CD4-positive, alpha-beta T cell (primary cell): Measurements from ENCODE around the gene GUCA2A. TPM values are rescaled to one million over a fixed set of nuclear protein-coding genes. Genes with fewer than 3 reads are reported as not detected.

ENCODE experiments used
- ATAC-seq: fragments of 200-7000 bp; cut with Tn5 transposase; one replicate; pipeline ENCODE4 v1.10.0; 2022; ENCODE audit warnings: mild to moderate bottlenecking; ENCODE audit not compliant: poor library complexity
- CTCF ChIA-PET: fragments of 350-600 bp; sonication (Branson Sonifier 250); formaldehyde crosslinking; loops from one replicate; lab custom pipeline; 2021; ENCODE audit warnings: antibody characterized with exemption, inconsistent platforms; lab: Charles Lee
- POLR2A ChIA-PET: fragments of 350-600 bp; sonication (Branson Sonifier 250); formaldehyde crosslinking; loops from one replicate; lab custom pipeline; 2021; ENCODE audit warnings: antibody characterized with exemption, inconsistent platforms; lab: Charles Lee
- DNase-seq, 14 experiments: peaks; one replicate each; pipeline ENCODE4 v3.0.0-alpha.2; 2013 to 2020; ENCODE audit warnings: mixed read lengths in 2 of 14
- H3K27ac ChIP-seq, 2 donors: one replicate each; pipeline versions ENCODE4 v1.5.1 to v1.7.0; 2013; ENCODE audit warnings: low read length in 2 of 2, low read depth in 1 of 2, mild to moderate bottlenecking in 1 of 2
- H3K27me3 ChIP-seq, 2 experiments: 1 replicate in 1 of 2; 2 replicates in 1 of 2; pipeline versions ENCODE4 v1.6.1 to v1.7.0; 2013; ENCODE audit warnings: low read length in 2 of 2, control low read depth in 1 of 2, mild to moderate bottlenecking in 1 of 2, moderate library complexity in 1 of 2; ENCODE audit not compliant: insufficient read depth in 2 of 2, control insufficient read depth in 1 of 2
- H3K36me3 ChIP-seq: one replicate; pipeline ENCODE4 v1.6.1; 2013; ENCODE audit warnings: low read length, control low read depth; ENCODE audit not compliant: insufficient read depth
- H3K4me1 ChIP-seq: one replicate; pipeline ENCODE4 v1.6.1; 2013; ENCODE audit warnings: low read length, control low read depth; ENCODE audit not compliant: insufficient read depth
- H3K4me3 ChIP-seq: one replicate; pipeline ENCODE4 v1.5.1; 2013; ENCODE audit warnings: mild to moderate bottlenecking, low read length, moderate library complexity
- H3K9me3 ChIP-seq, 2 experiments: 1 replicate in 1 of 2; 2 replicates in 1 of 2; pipeline versions ENCODE4 v1.6.1 to v1.7.0; 2013; ENCODE audit warnings: low read length in 2 of 2, mild to moderate bottlenecking in 2 of 2, control low read depth in 1 of 2, moderate library complexity in 1 of 2; ENCODE audit not compliant: control insufficient read depth in 1 of 2, insufficient read depth in 1 of 2
- H3K27ac Mint-ChIP-seq: one replicate; pipeline ENCODE4 v1.8.0; 2020; ENCODE audit warnings: mixed read lengths
- H3K27me3 Mint-ChIP-seq: one replicate; pipeline ENCODE4 v1.8.0; 2021; ENCODE audit warnings: mixed read lengths
- H3K36me3 Mint-ChIP-seq: one replicate; pipeline ENCODE4 v1.8.0; 2021; ENCODE audit warnings: low read depth, mixed read lengths
- H3K4me1 Mint-ChIP-seq: one replicate; pipeline ENCODE4 v1.8.0; 2021; ENCODE audit warnings: low read depth, mixed read lengths
- H3K4me3 Mint-ChIP-seq: one replicate; pipeline ENCODE4 v1.8.0; 2020; ENCODE audit warnings: mild to moderate bottlenecking, mixed read lengths
- H3K9me3 Mint-ChIP-seq: one replicate; pipeline ENCODE4 v1.8.0; 2020; ENCODE audit warnings: mixed read lengths
- CTCF ChIP-seq: fragments of 200-600 bp; IDR thresholded peaks from one replicate; pipeline ENCODE4 v1.8.0; 2022; ENCODE audit warnings: antibody characterized with exemption, mild to moderate bottlenecking
- intact Hi-C, 2 experiments: fragments of 100-400 bp; cut with DNase I in 1 of 2; cut with micrococcal nuclease in 1 of 2; formaldehyde crosslinking; loops; one replicate each; pipeline versions ENCODE4 v1.15.1 to v1.9.0; 2023 to 2025; cut with DNase I, micrococcal nuclease
- total RNA-seq, 174 experiments: library from RNA in 2 of 174; stranded (reverse) in 2 of 174; gene quantifications; one replicate each; pipeline ENCODE4 v1.2.3 and lab custom pipeline; 2021 to 2026

The GUCA2A gene
- total RNA-seq, 2 experiments from 2014 or later, result not detected

GRCh38 chr1:42179275-42179674 lies 14.7 kb upstream of the GUCA2A start:
- no peak for TF ChIP-seq CTCF
- peaks cover 47% of the 10 kb centered on the region for H3K36me3 Mint-ChIP-seq
- H3K9me3 ChIP-seq, result no peaks in the 10 kb centered on the region
- H3K4me3 ChIP-seq, result no peak overlapping the region
- H3K36me3 ChIP-seq, result peaks cover 36% of the 10 kb centered on the region
- CTCF ChIA-PET, result no interaction called here
- H3K9me3 Mint-ChIP-seq, result no peaks in the 10 kb centered on the region
- POLR2A ChIA-PET, result no interaction called here
- H3K27ac ChIP-seq, result no peak overlapping the region
- H3K27me3 ChIP-seq, result no peaks in the 10 kb centered on the region
- H3K27ac Mint-ChIP-seq, result peak overlapping the region; percentile 55
- peaks cover 5% of the 10 kb centered on the region for H3K4me1 Mint-ChIP-seq
- H3K4me1 ChIP-seq, result no peaks in the 10 kb centered on the region
- no peak for DNase-seq
- H3K4me3 Mint-ChIP-seq, result no peak overlapping the region
- ATAC-seq, result no peak
- no peaks in the 10 kb centered on the region for H3K27me3 Mint-ChIP-seq
- intact Hi-C loops, result loop anchor here (5.0 to 10.0 kb wide), 2 partner anchors 156 to 158 kb away; partner anchors contain the start of gene FOXJ3 (in 2 of the 2)

GRCh38 chr1:42178249-42178648 lies 13.7 kb upstream of the GUCA2A start:
- H3K27ac Mint-ChIP-seq, result no peak overlapping the region
- intact Hi-C loops, result loop anchor here (5.0 to 10.0 kb wide), 2 partner anchors 157 to 159 kb away; partner anchors contain the start of gene FOXJ3 (in 2 of the 2)
- no peaks in the 10 kb centered on the region for H3K9me3 ChIP-seq
- no peaks in the 10 kb centered on the region for H3K9me3 Mint-ChIP-seq
- ChIA-PET POLR2A (no interaction called here), CTCF (no interaction called here)
- no peak for ATAC-seq
- H3K4me3 ChIP-seq, result no peak overlapping the region
- peaks cover 29% of the 10 kb centered on the region for H3K36me3 ChIP-seq
- H3K4me1 ChIP-seq, result peaks cover under 1% of the 10 kb centered on the region
- peaks cover 5% of the 10 kb centered on the region for H3K4me1 Mint-ChIP-seq
- no peak for DNase-seq
- TF ChIP-seq CTCF, result no peak
- peaks cover 38% of the 10 kb centered on the region for H3K36me3 Mint-ChIP-seq
- H3K27me3 Mint-ChIP-seq, result no peaks in the 10 kb centered on the region
- H3K27me3 ChIP-seq, result no peaks in the 10 kb centered on the region
- H3K4me3 Mint-ChIP-seq, result no peak overlapping the region
- no peak overlapping the region for H3K27ac ChIP-seq

DNA sequence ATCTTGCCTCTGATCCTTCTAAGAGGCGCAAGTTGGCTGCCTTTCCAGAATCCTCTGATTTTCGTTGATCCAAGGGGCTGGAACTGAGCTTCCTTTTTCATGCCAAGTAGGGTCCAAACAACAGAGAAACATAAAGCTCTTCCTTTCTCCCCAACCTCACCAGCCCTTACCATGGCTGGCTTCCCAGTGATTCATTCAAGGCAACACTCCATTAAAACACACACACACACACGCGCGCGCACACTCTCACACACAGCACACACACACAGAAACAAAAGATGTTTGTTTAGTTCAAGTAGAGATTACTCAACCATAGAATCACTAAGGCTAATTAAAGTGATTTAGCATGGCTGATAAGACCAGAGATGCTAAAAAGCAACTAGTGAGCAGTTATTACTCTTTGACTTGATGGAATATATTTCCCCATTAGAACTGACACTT lies 13.0 kb upstream of the GUCA2A start:
- H3K9me3 Mint-ChIP-seq, result no peaks in the 10 kb centered on the region
- no peak overlapping the region for H3K27ac ChIP-seq
- CTCF ChIA-PET, result no interaction called here
- ATAC-seq, result no peak
- TF ChIP-seq CTCF, result no peak
- H3K27me3 Mint-ChIP-seq, result no peaks in the 10 kb centered on the region
- no peaks in the 10 kb centered on the region for H3K9me3 ChIP-seq
- H3K4me1 Mint-ChIP-seq, result peaks cover 5% of the 10 kb centered on the region
- no peak for DNase-seq
- peaks cover 5% of the 10 kb centered on the region for H3K4me1 ChIP-seq
- H3K36me3 ChIP-seq, result peaks cover 27% of the 10 kb centered on the region
- intact Hi-C loops, result loop anchor here (2.0 to 10.0 kb wide), 3 partner anchors 157 to 571 kb away; partner anchors contain the start of gene FOXJ3 (in 2 of the 2)
- no peaks in the 10 kb centered on the region for H3K27me3 ChIP-seq
- POLR2A ChIA-PET, result no interaction called here
- peak overlapping the region; percentile 22 for H3K27ac Mint-ChIP-seq
- H3K36me3 Mint-ChIP-seq, result peaks cover 33% of the 10 kb centered on the region
- no peak overlapping the region for H3K4me3 Mint-ChIP-seq
- H3K4me3 ChIP-seq, result no peak overlapping the region
